ENCODE results near the gene GRID2. TPM values are rescaled to one million over a fixed set of nuclear protein-coding genes. Genes with fewer than 3 reads are reported as not detected.

GRID2 gene
- total RNA-seq, 6 experiments from 2014 or later: not detected

DNA sequence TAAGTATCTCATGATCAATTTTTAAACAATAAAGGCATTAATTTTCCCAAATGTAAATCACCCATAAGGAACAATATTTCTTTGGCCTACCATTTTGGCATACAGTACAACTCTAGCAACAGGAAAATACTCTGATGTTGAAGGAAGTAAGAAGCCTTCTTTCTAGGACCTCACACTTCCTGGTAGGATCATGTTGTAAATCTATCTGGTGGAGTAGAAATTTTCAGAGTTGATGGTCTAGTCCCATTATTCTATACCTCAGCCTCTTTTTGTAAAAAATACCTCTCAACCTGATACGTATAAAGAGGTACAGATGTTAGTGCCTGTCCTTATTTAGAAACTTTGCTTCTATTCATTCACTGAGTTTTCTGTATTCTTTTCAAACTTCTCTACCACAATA, 40.2 kb upstream of the GRID2 start:
- Histone ChIP-seq H3K4me3 (no peak overlapping the region), H3K27me3 (no peaks in the 10 kb centered on the region), H3K9me3 (no peaks in the 10 kb centered on the region), H3K4me1 (no peaks in the 10 kb centered on the region), H3K36me3 (no peaks in the 10 kb centered on the region), H3K27ac (no peak overlapping the region)
- DNase-seq: no peak
- intact Hi-C loops (cut with DNase I): no loop called here
- 53% methylated on average over 1 of the region's 1 CpG for WGBS (ENCODE audit: insufficient coverage, low coverage, low lambda C conversion rate, missing lambda C conversion rate)
- no peak for TF ChIP-seq POLR2A (IDR thresholded peaks at IDR 0.05)
- TF ChIP-seq, protein P1, sequence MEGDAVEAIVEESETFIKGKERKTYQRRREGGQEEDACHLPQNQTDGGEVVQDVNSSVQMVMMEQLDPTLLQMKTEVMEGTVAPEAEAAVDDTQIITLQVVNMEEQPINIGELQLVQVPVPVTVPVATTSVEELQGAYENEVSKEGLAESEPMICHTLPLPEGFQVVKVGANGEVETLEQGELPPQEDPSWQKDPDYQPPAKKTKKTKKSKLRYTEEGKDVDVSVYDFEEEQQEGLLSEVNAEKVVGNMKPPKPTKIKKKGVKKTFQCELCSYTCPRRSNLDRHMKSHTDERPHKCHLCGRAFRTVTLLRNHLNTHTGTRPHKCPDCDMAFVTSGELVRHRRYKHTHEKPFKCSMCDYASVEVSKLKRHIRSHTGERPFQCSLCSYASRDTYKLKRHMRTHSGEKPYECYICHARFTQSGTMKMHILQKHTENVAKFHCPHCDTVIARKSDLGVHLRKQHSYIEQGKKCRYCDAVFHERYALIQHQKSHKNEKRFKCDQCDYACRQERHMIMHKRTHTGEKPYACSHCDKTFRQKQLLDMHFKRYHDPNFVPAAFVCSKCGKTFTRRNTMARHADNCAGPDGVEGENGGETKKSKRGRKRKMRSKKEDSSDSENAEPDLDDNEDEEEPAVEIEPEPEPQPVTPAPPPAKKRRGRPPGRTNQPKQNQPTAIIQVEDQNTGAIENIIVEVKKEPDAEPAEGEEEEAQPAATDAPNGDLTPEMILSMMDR (IDR thresholded peaks at IDR 0.05): no peak
- no peak for ATAC-seq

DNA sequence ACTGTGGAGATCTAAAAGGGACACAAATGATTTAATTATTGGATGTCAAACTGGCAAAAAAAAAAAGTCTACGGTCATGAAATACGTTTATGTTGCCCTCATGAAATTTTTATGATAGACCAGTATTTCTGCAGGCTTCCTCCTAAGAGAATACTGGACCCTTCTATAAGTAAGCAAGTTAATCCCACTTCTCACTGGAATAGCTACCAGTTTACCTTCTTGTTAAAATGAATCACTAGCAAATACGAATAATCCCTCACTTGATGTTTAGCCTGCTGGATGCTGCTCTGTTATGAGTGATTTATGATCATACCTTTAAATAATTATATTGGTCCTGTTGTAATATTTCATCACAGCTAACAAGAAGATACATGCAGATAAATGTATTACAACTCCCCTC, 39.6 kb upstream of the GRID2 start:
- intact Hi-C loops (cut with DNase I): no loop called here
- DNase-seq (no peak), ATAC-seq (no peak)
- H3K9me3 ChIP-seq: no peaks in the 10 kb centered on the region
- WGBS (ENCODE audit: insufficient coverage, low coverage, low lambda C conversion rate, missing lambda C conversion rate): 53% methylated on average over 3 of the region's 3 CpGs
- H3K36me3 ChIP-seq: no peaks in the 10 kb centered on the region
- H3K27ac ChIP-seq: no peak overlapping the region
- no peaks in the 10 kb centered on the region for H3K27me3 ChIP-seq
- no peak overlapping the region for H3K4me3 ChIP-seq
- no peaks in the 10 kb centered on the region for H3K4me1 ChIP-seq
- no peak for TF ChIP-seq POLR2A (IDR thresholded peaks at IDR 0.05)
- TF ChIP-seq, protein P1 (IDR thresholded peaks at IDR 0.05): no peak

DNA sequence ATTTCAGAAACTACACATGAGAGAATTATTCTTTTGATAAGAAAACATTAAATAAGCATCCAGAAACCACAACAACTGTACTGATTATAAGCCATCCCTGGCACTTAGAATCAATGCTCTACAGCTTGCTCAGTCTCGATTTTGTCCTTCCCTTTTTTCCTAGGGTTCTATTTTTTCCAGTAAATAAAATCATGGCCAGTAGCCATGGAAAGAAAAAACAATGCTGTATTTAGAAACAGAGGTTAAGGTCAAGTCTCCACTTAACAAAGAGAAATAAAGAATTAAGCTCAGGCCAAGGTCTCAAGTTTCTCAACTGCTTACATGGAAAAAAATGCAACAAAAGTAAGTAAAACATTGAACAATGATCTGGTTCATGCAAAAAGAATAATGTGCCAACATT, 38.7 kb upstream of the GRID2 start:
- no peak for DNase-seq
- Histone ChIP-seq H3K4me1 (no peaks in the 10 kb centered on the region), H3K27ac (no peak overlapping the region), H3K9me3 (no peaks in the 10 kb centered on the region), H3K36me3 (no peaks in the 10 kb centered on the region), H3K4me3 (no peak overlapping the region), H3K27me3 (no peaks in the 10 kb centered on the region)
- WGBS (ENCODE audit: insufficient coverage, low coverage, low lambda C conversion rate, missing lambda C conversion rate): 18% methylated on average over 1 of the region's 1 CpG
- no peak for ATAC-seq
- TF ChIP-seq POLR2A (IDR thresholded peaks at IDR 0.05): no peak
- TF ChIP-seq, protein P1 (IDR thresholded peaks at IDR 0.05): no peak
- intact Hi-C loops (cut with DNase I): no loop called here

DNA sequence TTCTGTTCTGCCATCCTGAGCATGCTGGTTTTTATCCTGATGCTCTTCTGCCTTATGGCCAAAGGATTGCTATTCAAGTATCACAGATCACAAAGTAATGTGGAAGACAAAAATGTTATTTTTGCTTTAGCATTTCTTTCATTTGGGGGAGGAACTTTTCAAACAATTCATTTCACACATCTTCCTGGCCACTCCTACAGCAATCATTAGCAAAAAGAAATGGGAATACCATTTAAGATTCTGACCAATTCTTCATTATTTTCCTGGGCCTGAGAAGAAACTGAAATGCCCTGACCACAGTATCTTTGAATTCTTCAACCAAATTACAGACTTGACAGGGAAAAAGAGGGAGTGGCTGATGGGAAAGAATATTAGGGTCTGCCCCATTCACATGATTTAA, 38.0 kb upstream of the GRID2 start:
- Histone ChIP-seq H3K27me3 (no peaks in the 10 kb centered on the region), H3K4me3 (no peak overlapping the region), H3K9me3 (no peaks in the 10 kb centered on the region), H3K36me3 (no peaks in the 10 kb centered on the region), H3K27ac (no peak overlapping the region), H3K4me1 (no peaks in the 10 kb centered on the region)
- TF ChIP-seq, protein P1 (IDR thresholded peaks at IDR 0.05): no peak
- TF ChIP-seq POLR2A (IDR thresholded peaks at IDR 0.05): no peak
- ATAC-seq (no peak), DNase-seq (no peak)
- intact Hi-C loops (cut with DNase I): no loop called here

DNA sequence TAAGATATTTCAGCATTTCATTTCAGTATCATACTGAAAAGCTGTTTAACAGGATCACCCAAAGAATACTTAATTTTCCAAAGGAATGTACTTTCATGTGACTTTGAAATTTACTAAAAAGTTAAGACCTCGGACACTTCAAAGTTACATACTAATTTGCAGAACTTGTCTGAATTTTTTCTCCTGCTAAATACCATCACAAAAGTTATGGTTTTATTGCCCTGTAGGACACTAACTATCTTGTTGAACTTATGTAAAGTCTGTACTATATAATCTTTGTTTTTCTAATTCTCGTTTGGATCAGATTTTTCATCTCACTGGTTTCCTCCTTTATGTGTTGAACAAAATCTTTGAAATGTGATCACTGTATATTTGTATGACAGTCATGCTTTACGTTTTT, 37.2 kb upstream of the GRID2 start:
- no peak for ATAC-seq
- H3K27me3 ChIP-seq: no peaks in the 10 kb centered on the region
- no peaks in the 10 kb centered on the region for H3K4me1 ChIP-seq
- H3K4me3 ChIP-seq: no peak overlapping the region
- intact Hi-C loops (cut with DNase I): no loop called here
- WGBS (ENCODE audit: insufficient coverage, low coverage, low lambda C conversion rate, missing lambda C conversion rate): 34% methylated on average over 3 of the region's 3 CpGs
- no peak overlapping the region for H3K27ac ChIP-seq
- DNase-seq: no peak
- no peaks in the 10 kb centered on the region for H3K36me3 ChIP-seq
- no peaks in the 10 kb centered on the region for H3K9me3 ChIP-seq
- no peak for TF ChIP-seq POLR2A (IDR thresholded peaks at IDR 0.05)
- TF ChIP-seq, protein P1 (IDR thresholded peaks at IDR 0.05): no peak
